HPDE6-E6E7 (cell line): Measurements from ENCODE around the gene ARMS2.

Experiments
- DNase-seq: peaks from one replicate; pipeline ENCODE4 v3.0.0; 2011; ENCODE audit warnings: missing footprints; ENCODE audit errors: extremely low spot score

Gene ARMS2

GRCh38 chr10:122469848-122470247, 15.4 kb downstream of the ARMS2 start:
- DNase-seq = no peak

- DNase-seq = no peak
These were observed 17.2 kb downstream of the ARMS2 start for GRCh38 chr10:122471531-122472177.

GRCh38 chr10:122473116-122473515, 18.7 kb downstream of the ARMS2 start:
- no peak for DNase-seq

GRCh38 chr10:122474131-122474818, 19.8 kb downstream of the ARMS2 start:
- no peak for DNase-seq

- no peak for DNase-seq
These were observed 20.6 kb downstream of the ARMS2 start for GRCh38 chr10:122475100-122475499.

GRCh38 chr10:122475591-122476332, 21.3 kb downstream of the ARMS2 start:
- no peak for DNase-seq

GRCh38 chr10:122476333-122476695, 21.9 kb downstream of the ARMS2 start:
- DNase-seq = peak; percentile 81

GRCh38 chr10:122477436-122477835, 23.0 kb downstream of the ARMS2 start:
- no peak for DNase-seq

GRCh38 chr10:122478971-122479370, 24.5 kb downstream of the ARMS2 start:
- DNase-seq = no peak

GRCh38 chr10:122480146-122480833, 25.8 kb downstream of the ARMS2 start:
- no peak for DNase-seq

- DNase-seq = no peak
These were observed 27.0 kb downstream of the ARMS2 start for GRCh38 chr10:122481296-122482056.

GRCh38 chr10:122484276-122485060, 30.0 kb downstream of the ARMS2 start:
- DNase-seq = no peak

- no peak for DNase-seq
These were observed 31.2 kb downstream of the ARMS2 start for GRCh38 chr10:122485670-122486069.

GRCh38 chr10:122486406-122487080, 32.1 kb downstream of the ARMS2 start:
- DNase-seq = no peak

- no peak for DNase-seq
These were observed 32.8 kb downstream of the ARMS2 start for GRCh38 chr10:122487174-122487765.

- DNase-seq = no peak
These were observed 35.8 kb downstream of the ARMS2 start for GRCh38 chr10:122490268-122490667.

- DNase-seq = no peak
These were observed 36.6 kb downstream of the ARMS2 start for GRCh38 chr10:122490786-122491680.

- DNase-seq = no peak
These were observed 37.6 kb downstream of the ARMS2 start for GRCh38 chr10:122492006-122492405.

- DNase-seq = no peak
These were observed 38.6 kb downstream of the ARMS2 start for GRCh38 chr10:122492999-122493481.
